Naive B cell (primary cell): ENCODE measurements around the gene CRABP2. TPM values are rescaled to one million over a fixed set of nuclear protein-coding genes. Genes with fewer than 3 reads are reported as not detected.
A peak's percentile ranks its signal among the peaks of the same experiment; 100 is the strongest.

Experiments
- ATAC-seq, 2 donors: fragments of 150-1000 bp; cut with Tn5 transposase; 2 replicates each; pipeline ENCODE4 v1.10.0; 2021; ENCODE audit warnings: low read depth in 2 of 2, mild to moderate bottlenecking in 2 of 2, moderate library complexity in 2 of 2
- DNase-seq: peaks from one replicate; pipeline ENCODE4 v3.0.0; 2022
- H3K27ac Mint-ChIP-seq, 6 donors: one replicate each; pipeline ENCODE4 v1.8.0; 2020 to 2022; ENCODE audit warnings: mild to moderate bottlenecking in 6 of 6, mixed read lengths in 6 of 6, moderate library complexity in 5 of 6, inconsistent platforms in 2 of 6
- H3K27me3 Mint-ChIP-seq, 3 donors: one replicate each; pipeline ENCODE4 v1.8.0; 2021 to 2022; ENCODE audit warnings: mixed read lengths in 3 of 3, mild to moderate bottlenecking in 1 of 3
- H3K36me3 Mint-ChIP-seq, 2 donors: one replicate each; pipeline ENCODE4 v1.8.0; 2020 to 2022; ENCODE audit warnings: mixed read lengths in 2 of 2, inconsistent platforms in 1 of 2, mild to moderate bottlenecking in 1 of 2
- H3K4me1 Mint-ChIP-seq, 3 donors: one replicate each; pipeline ENCODE4 v1.8.0; 2020 to 2022; ENCODE audit warnings: mixed read lengths in 3 of 3, inconsistent platforms in 1 of 3, mild to moderate bottlenecking in 1 of 3, moderate library complexity in 1 of 3
- H3K4me3 Mint-ChIP-seq, 8 donors: one replicate each; pipeline ENCODE4 v1.8.0; 2020 to 2022; ENCODE audit warnings: mild to moderate bottlenecking in 8 of 8, mixed read lengths in 8 of 8, moderate library complexity in 8 of 8, inconsistent platforms in 2 of 8
- H3K9me3 Mint-ChIP-seq, 7 donors: one replicate each; pipeline ENCODE4 v1.8.0; 2020 to 2022; ENCODE audit warnings: mixed read lengths in 7 of 7, mild to moderate bottlenecking in 5 of 7, inconsistent platforms in 2 of 7, moderate library complexity in 1 of 7
- polyA plus RNA-seq, 6 donors: library from polyadenylated mRNA; unstranded; fragments of 300-500 nt; fragmentation: Illumina TruSeq; gene quantifications; one replicate each; pipeline ENCODE4 v1.2.3, GENCODE V29; 2021; ENCODE audit warnings: low read depth in 6 of 6

The CRABP2 gene
- polyA plus RNA-seq, 6 donors from 2014 or later, result 0.29 TPM; not detected in 5

- Mint-ChIP-seq H3K9me3 (no peaks in the 10 kb centered on the region), H3K27me3 (peaks cover 0 to 20% (median 2%) of the 10 kb centered on the region in 3 donors), H3K27ac (peak overlapping the region in 1 of 6 donors; percentile 35), H3K36me3 (no peaks in the 10 kb centered on the region), H3K4me1 (peaks cover 56 to 72% (median 67%) of the 10 kb centered on the region in 3 donors), H3K4me3 (peak overlapping the region in 7 of 8 donors; percentile 55 to 88 (median 74))
- peak; percentile 40 to 52 for ATAC-seq
- no peak for DNase-seq
Observed at GRCh38 chr1:156664767-156665411, 40.5 kb downstream of the CRABP2 start.

- ATAC-seq, result no peak
- H3K27ac Mint-ChIP-seq, result peak overlapping the region in 1 of 6 donors; percentile 79
Observed at GRCh38 chr1:156664046-156664766, 41.2 kb downstream of the CRABP2 start.

GRCh38 chr1:156663178-156663577 is 42.2 kb downstream of the CRABP2 start:
- peaks cover 0 to 28% (median 0%) of the 10 kb centered on the region in 3 donors for H3K27me3 Mint-ChIP-seq
- no peaks in the 10 kb centered on the region for H3K36me3 Mint-ChIP-seq
- H3K27ac Mint-ChIP-seq, result peak overlapping the region in 3 of 6 donors; percentile 27 to 62 (median 52)
- no peaks in the 10 kb centered on the region for H3K9me3 Mint-ChIP-seq
- H3K4me3 Mint-ChIP-seq, result peak overlapping the region in 4 of 8 donors; percentile 35 to 71 (median 48)
- peaks cover 69 to 89% (median 76%) of the 10 kb centered on the region in 3 donors for H3K4me1 Mint-ChIP-seq
- DNase-seq (no peak), ATAC-seq (no peak)

More at GRCh38 chr1:156664046-156664766, 41.2 kb downstream of the CRABP2 start:
- Mint-ChIP-seq H3K9me3 (no peaks in the 10 kb centered on the region), H3K36me3 (no peaks in the 10 kb centered on the region), H3K4me1 (peaks cover 63 to 78% (median 74%) of the 10 kb centered on the region in 3 donors), H3K27me3 (peaks cover 0 to 22% (median 0%) of the 10 kb centered on the region in 3 donors), H3K4me3 (peak overlapping the region in 6 of 8 donors; percentile 71 to 88 (median 75))
- no peak for DNase-seq

- ATAC-seq (no peak), DNase-seq (no peak)
- H3K9me3 Mint-ChIP-seq, result no peaks in the 10 kb centered on the region
- peaks cover 0 to 32% (median 4%) of the 10 kb centered on the region in 3 donors for H3K27me3 Mint-ChIP-seq
- peak overlapping the region in 5 of 8 donors; percentile 27 to 71 (median 33) for H3K4me3 Mint-ChIP-seq
- peaks cover 73 to 93% (median 80%) of the 10 kb centered on the region in 3 donors for H3K4me1 Mint-ChIP-seq
- peak overlapping the region in 1 of 6 donors; percentile 27 for H3K27ac Mint-ChIP-seq
- H3K36me3 Mint-ChIP-seq, result no peaks in the 10 kb centered on the region
Observed at GRCh38 chr1:156662800-156663055, 42.7 kb downstream of the CRABP2 start.

- Mint-ChIP-seq H3K36me3 (no peaks in the 10 kb centered on the region), H3K27me3 (peaks cover 0 to 38% (median 9%) of the 10 kb centered on the region in 3 donors), H3K4me3 (peak overlapping the region in 4 of 8 donors; percentile 4 to 66 (median 36)), H3K4me1 (peaks cover 78 to 98% (median 85%) of the 10 kb centered on the region in 3 donors), H3K27ac (peak overlapping the region in 2 of 6 donors; percentile 39 to 69), H3K9me3 (no peaks in the 10 kb centered on the region)
- DNase-seq (no peak), ATAC-seq (no peak)
Observed at GRCh38 chr1:156662005-156662799, 43.2 kb downstream of the CRABP2 start.

- peak overlapping the region in 3 of 8 donors; percentile 12 to 71 (median 21) for H3K4me3 Mint-ChIP-seq
- no peak for DNase-seq
- peaks cover 77 to 99% (median 90%) of the 10 kb centered on the region in 3 donors for H3K4me1 Mint-ChIP-seq
- H3K9me3 Mint-ChIP-seq, result no peaks in the 10 kb centered on the region
- no peak overlapping the region for H3K27ac Mint-ChIP-seq
- H3K27me3 Mint-ChIP-seq, result peaks cover 11 to 50% (median 24%) of the 10 kb centered on the region in 3 donors
- ATAC-seq, result no peak
- no peaks in the 10 kb centered on the region for H3K36me3 Mint-ChIP-seq
Observed at GRCh38 chr1:156660752-156661112, 44.7 kb downstream of the CRABP2 start.

GRCh38 chr1:156659988-156660751 is 45.2 kb downstream of the CRABP2 start:
- peaks cover 17 to 54% (median 30%) of the 10 kb centered on the region in 3 donors for H3K27me3 Mint-ChIP-seq
- peak overlapping the region; percentile 32 to 80 (median 58) for H3K27ac Mint-ChIP-seq
- no peaks in the 10 kb centered on the region for H3K9me3 Mint-ChIP-seq
- peak overlapping the region in 6 of 8 donors; percentile 34 to 74 (median 65) for H3K4me3 Mint-ChIP-seq
- no peaks in the 10 kb centered on the region for H3K36me3 Mint-ChIP-seq
- peak; percentile 84 for DNase-seq
- ATAC-seq, result peak; percentile 82 to 83
- H3K4me1 Mint-ChIP-seq, result peaks cover 74 to 95% (median 90%) of the 10 kb centered on the region in 3 donors

- DNase-seq (no peak), ATAC-seq (no peak)
- H3K27ac Mint-ChIP-seq, result peak overlapping the region in 3 of 6 donors; percentile 32 to 80 (median 37)
- peaks cover 19 to 59% (median 35%) of the 10 kb centered on the region in 3 donors for H3K27me3 Mint-ChIP-seq
- H3K4me1 Mint-ChIP-seq, result peaks cover 72 to 90% (median 87%) of the 10 kb centered on the region in 3 donors
- no peaks in the 10 kb centered on the region for H3K9me3 Mint-ChIP-seq
- H3K36me3 Mint-ChIP-seq, result no peaks in the 10 kb centered on the region
- peak overlapping the region in 6 of 8 donors; percentile 15 to 72 (median 62) for H3K4me3 Mint-ChIP-seq
Observed at GRCh38 chr1:156659661-156659987, 45.8 kb downstream of the CRABP2 start.

- Mint-ChIP-seq H3K36me3 (peaks cover 0 to 3% of the 10 kb centered on the region in 2 donors), H3K4me1 (peaks cover 68 to 84% (median 81%) of the 10 kb centered on the region in 3 donors), H3K27ac (peak overlapping the region in 3 of 6 donors; percentile 22 to 75 (median 32)), H3K27me3 (peaks cover 25 to 65% (median 41%) of the 10 kb centered on the region in 3 donors), H3K9me3 (no peaks in the 10 kb centered on the region), H3K4me3 (peak overlapping the region in 4 of 8 donors; percentile 34 to 72 (median 62))
- no peak for ATAC-seq
- DNase-seq, result no peak
Observed at GRCh38 chr1:156658945-156659574, 46.3 kb downstream of the CRABP2 start.

GRCh38 chr1:156658496-156658895 is 46.9 kb downstream of the CRABP2 start:
- H3K36me3 Mint-ChIP-seq, result peaks cover 0 to 9% of the 10 kb centered on the region in 2 donors
- peaks cover 31 to 70% (median 46%) of the 10 kb centered on the region in 3 donors for H3K27me3 Mint-ChIP-seq
- DNase-seq (no peak), ATAC-seq (no peak)
- no peak overlapping the region for H3K27ac Mint-ChIP-seq
- no peaks in the 10 kb centered on the region for H3K9me3 Mint-ChIP-seq
- peak overlapping the region in 1 of 8 donors; percentile 85 for H3K4me3 Mint-ChIP-seq
- H3K4me1 Mint-ChIP-seq, result peaks cover 63 to 79% (median 75%) of the 10 kb centered on the region in 3 donors

- Mint-ChIP-seq H3K27me3 (peaks cover 37 to 70% (median 53%) of the 10 kb centered on the region in 3 donors), H3K9me3 (no peaks in the 10 kb centered on the region), H3K36me3 (peaks cover 0 to 15% of the 10 kb centered on the region in 2 donors), H3K27ac (peak overlapping the region in 3 of 6 donors; percentile 39 to 79 (median 56)), H3K4me1 (peaks cover 56 to 72% (median 69%) of the 10 kb centered on the region in 3 donors), H3K4me3 (peak overlapping the region; percentile 13 to 90 (median 86))
- ATAC-seq (no peak), DNase-seq (no peak)
Observed at GRCh38 chr1:156657741-156658319, 47.6 kb downstream of the CRABP2 start.
